Stomach smooth muscle (tissue), 2 donors: ENCODE results near the gene RRP12.
A peak's percentile ranks its signal among the peaks of the same experiment; 100 is the strongest.

Experiments used
- H3K27ac ChIP-seq: one replicate; pipeline ENCODE4 v1.7.0; 2013; ENCODE audit warnings: mild to moderate bottlenecking, low read length, inconsistent platforms
- H3K27me3 ChIP-seq, 2 donors: one replicate each; pipeline ENCODE4 v1.7.0; 2013; ENCODE audit warnings: low read length in 2 of 2; ENCODE audit not compliant: insufficient read depth in 2 of 2, control insufficient read depth in 1 of 2
- H3K36me3 ChIP-seq, 2 donors: one replicate each; pipeline ENCODE4 v1.7.0; 2013; ENCODE audit warnings: low read length in 2 of 2; ENCODE audit not compliant: control insufficient read depth in 2 of 2, insufficient read depth in 2 of 2
- H3K4me1 ChIP-seq: one replicate; pipeline ENCODE4 v1.7.0; 2013; ENCODE audit warnings: low read length; ENCODE audit not compliant: control insufficient read depth, insufficient read depth
- H3K4me3 ChIP-seq, 2 donors: one replicate each; pipeline ENCODE4 v1.7.0; 2013; ENCODE audit warnings: low read length in 2 of 2
- H3K9ac ChIP-seq, 2 donors: one replicate each; pipeline ENCODE4 v1.7.0; 2013; ENCODE audit warnings: low read length in 2 of 2, mild to moderate bottlenecking in 1 of 2
- H3K9me3 ChIP-seq, 2 donors: one replicate each; pipeline ENCODE4 v1.7.0; 2013; ENCODE audit warnings: low read length in 2 of 2; ENCODE audit not compliant: control insufficient read depth in 2 of 2
- donor health status: healthy.
- donor health status: Pancreatic carcinoma.

Gene RRP12

GRCh38 chr10:97336446-97336845, 64.7 kb downstream of the RRP12 start:
- H3K4me1 ChIP-seq: peaks cover 29% of the 10 kb centered on the region
- no peak overlapping the region for H3K27ac ChIP-seq
- no peak overlapping the region for H3K4me3 ChIP-seq
- H3K9ac ChIP-seq: no peak overlapping the region
- H3K27me3 ChIP-seq: no peaks in the 10 kb centered on the region
- H3K9me3 ChIP-seq: no peaks in the 10 kb centered on the region
- H3K36me3 ChIP-seq: no peaks in the 10 kb centered on the region

GRCh38 chr10:97336006-97336405, 65.1 kb downstream of the RRP12 start:
- H3K36me3 ChIP-seq: no peaks in the 10 kb centered on the region
- H3K9ac ChIP-seq: no peak overlapping the region
- no peak overlapping the region for H3K27ac ChIP-seq
- H3K4me1 ChIP-seq: peaks cover 34% of the 10 kb centered on the region
- H3K4me3 ChIP-seq: no peak overlapping the region
- no peaks in the 10 kb centered on the region for H3K27me3 ChIP-seq
- no peaks in the 10 kb centered on the region for H3K9me3 ChIP-seq

DNA sequence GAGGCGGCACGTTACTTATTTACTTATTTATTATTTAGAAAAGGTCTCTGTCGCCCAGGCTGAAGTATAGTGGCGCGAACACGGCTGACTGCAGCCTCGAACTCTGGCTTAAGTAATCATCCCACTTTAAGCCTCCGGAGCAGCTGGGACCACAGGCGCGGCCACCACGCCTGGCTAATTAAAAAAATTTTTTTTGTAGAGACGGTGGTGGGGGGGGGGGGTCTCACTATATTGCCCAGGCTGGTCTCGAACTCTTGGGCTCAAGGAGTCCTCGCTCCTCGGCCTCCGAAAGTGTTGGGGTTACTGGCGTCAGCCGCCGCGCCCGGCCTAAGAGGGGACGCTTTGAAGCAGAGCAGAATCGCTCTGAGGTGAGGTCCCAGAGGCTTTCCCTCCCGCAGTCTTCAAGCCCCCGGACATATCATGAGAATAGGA, 65.9 kb downstream of the RRP12 start:
- H3K9ac ChIP-seq: peak overlapping the region in 1 of 2 donors; percentile 77
- H3K9me3 ChIP-seq: no peaks in the 10 kb centered on the region
- H3K4me1 ChIP-seq: peaks cover 35% of the 10 kb centered on the region
- no peak overlapping the region for H3K27ac ChIP-seq
- H3K27me3 ChIP-seq: no peaks in the 10 kb centered on the region
- H3K36me3 ChIP-seq: no peaks in the 10 kb centered on the region
- H3K4me3 ChIP-seq: peak overlapping the region; percentile 59 to 83

- Histone ChIP-seq H3K9ac (peak within 1 kb of the TSS; percentile 78 to 91), H3K4me1 (peaks cover 35% of the 10 kb centered on the region), H3K4me3 (peak within 1 kb of the TSS; percentile 83 to 84), H3K27me3 (no peaks in the 10 kb centered on the region), H3K36me3 (no peaks in the 10 kb centered on the region), H3K9me3 (no peaks in the 10 kb centered on the region), H3K27ac (peak within 1 kb of the TSS; percentile 87)
Measured at GRCh38 chr10:97334370-97335175, 66.6 kb downstream of the RRP12 start, which contains the start of gene FRAT2. TSS of gene FRAT2 (minus strand) at chr10:97334729. CDS start at chr10:97334572, 157 bp downstream.

DNA sequence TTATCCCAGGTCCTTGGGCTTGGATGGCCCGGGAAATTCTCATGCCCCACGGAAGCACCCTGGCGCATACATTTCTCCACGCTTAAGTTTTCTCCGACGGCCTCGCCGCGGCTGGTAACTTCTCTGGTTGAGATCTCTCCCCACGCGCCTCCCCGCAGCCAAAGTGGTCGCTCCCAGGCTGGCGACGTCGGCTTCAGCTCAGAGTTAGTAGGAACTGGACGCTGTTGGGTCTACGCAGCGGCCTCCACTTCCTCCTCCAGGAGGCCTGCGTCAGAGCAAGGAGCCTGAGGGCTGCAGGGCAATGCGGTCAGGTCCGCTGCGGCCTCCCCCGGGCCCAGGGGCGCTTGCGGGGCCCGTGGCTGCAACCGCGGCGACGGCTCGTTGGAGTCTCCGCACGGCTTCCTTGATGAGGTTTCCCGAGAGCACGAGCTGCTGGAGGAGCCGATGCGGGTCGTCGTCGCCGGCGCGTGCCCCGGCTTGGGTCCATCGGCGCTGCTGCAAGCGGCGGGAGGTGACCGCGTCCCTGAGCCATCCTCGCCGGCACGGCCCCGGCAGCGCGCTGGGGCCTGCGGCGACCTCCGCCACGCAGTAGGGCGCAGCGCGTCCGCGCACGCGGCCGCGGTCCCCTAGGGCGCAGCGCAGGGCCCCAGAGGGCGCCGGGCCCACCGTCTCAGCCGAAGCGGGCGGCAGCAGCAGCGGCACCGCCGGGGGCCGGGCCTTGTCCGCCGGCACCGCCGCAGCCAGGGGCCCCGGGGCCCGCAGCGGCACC, 67.4 kb downstream of the RRP12 start:
- H3K36me3 ChIP-seq: peaks cover 1 to 5% of the 10 kb centered on the region in 2 donors
- peaks cover 35% of the 10 kb centered on the region for H3K4me1 ChIP-seq
- H3K27ac ChIP-seq: peak overlapping the region; percentile 87
- no peaks in the 10 kb centered on the region for H3K9me3 ChIP-seq
- no peaks in the 10 kb centered on the region for H3K27me3 ChIP-seq
- peak overlapping the region; percentile 78 to 91 for H3K9ac ChIP-seq
- H3K4me3 ChIP-seq: peak overlapping the region; percentile 83 to 84

- Histone ChIP-seq H3K4me1 (peaks cover 35% of the 10 kb centered on the region), H3K27ac (peak overlapping the region; percentile 87)
Measured at GRCh38 chr10:97333351-97333600, 67.9 kb downstream of the RRP12 start.

GRCh38 chr10:97332591-97333350, 68.4 kb downstream of the RRP12 start:
- Histone ChIP-seq H3K4me1 (peaks cover 35% of the 10 kb centered on the region), H3K27me3 (no peaks in the 10 kb centered on the region), H3K36me3 (peaks cover 3 to 7% of the 10 kb centered on the region in 2 donors), H3K27ac (peak overlapping the region; percentile 87), H3K9ac (peak overlapping the region; percentile 78 to 91), H3K4me3 (peak overlapping the region; percentile 83 to 84), H3K9me3 (no peaks in the 10 kb centered on the region)

More at GRCh38 chr10:97333351-97333600, 67.9 kb downstream of the RRP12 start:
- Histone ChIP-seq H3K27me3 (no peaks in the 10 kb centered on the region), H3K36me3 (peaks cover 3 to 7% of the 10 kb centered on the region in 2 donors), H3K4me3 (peak overlapping the region; percentile 83 to 84), H3K9ac (peak overlapping the region; percentile 78 to 91), H3K9me3 (no peaks in the 10 kb centered on the region)

GRCh38 chr10:97331153-97331703, 69.9 kb downstream of the RRP12 start:
- no peaks in the 10 kb centered on the region for H3K27me3 ChIP-seq
- H3K36me3 ChIP-seq: peaks cover 3 to 7% of the 10 kb centered on the region in 2 donors
- H3K4me1 ChIP-seq: peaks cover 31% of the 10 kb centered on the region
- H3K9ac ChIP-seq: no peak overlapping the region
- no peaks in the 10 kb centered on the region for H3K9me3 ChIP-seq
- peak overlapping the region in 1 of 2 donors; percentile 40 for H3K4me3 ChIP-seq
- H3K27ac ChIP-seq: no peak overlapping the region

DNA sequence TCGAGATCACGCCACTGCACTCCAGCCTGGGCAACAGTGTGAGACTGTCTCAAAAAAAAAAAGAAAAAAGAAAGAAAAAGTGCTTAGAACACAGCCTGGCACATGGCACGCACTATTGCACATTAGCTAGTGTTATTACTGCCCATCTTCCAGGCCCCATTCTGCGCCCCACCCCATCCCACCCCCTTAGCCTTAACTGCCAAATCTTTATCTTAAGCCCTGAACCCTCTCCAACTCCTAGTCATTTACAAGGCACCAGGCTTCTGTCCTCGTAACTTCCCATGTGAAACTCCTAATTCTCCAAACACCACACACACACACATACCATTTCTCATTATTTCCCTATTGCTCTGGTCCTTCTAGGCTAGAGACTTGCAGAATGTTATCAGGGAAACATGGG, 71.4 kb downstream of the RRP12 start:
- Histone ChIP-seq H3K4me3 (no peak overlapping the region), H3K36me3 (peaks cover 3 to 7% of the 10 kb centered on the region in 2 donors), H3K27me3 (no peaks in the 10 kb centered on the region), H3K27ac (no peak overlapping the region), H3K9ac (no peak overlapping the region), H3K4me1 (peaks cover 29% of the 10 kb centered on the region), H3K9me3 (no peaks in the 10 kb centered on the region)
